Parathyroid adenoma (tissue), 2 donors: ENCODE results near the gene PKP2.
"Not testable (repeated sequence)": the region's sequence is repeated elsewhere in the genome, so short reads cannot be mapped to it uniquely, and the experiment has no call there.

Source experiments
- H2AFZ ChIP-seq: fragments of 300-600 bp; sonication (generic); one replicate; pipeline ENCODE4 v1.7.0; 2017; ENCODE audit warnings: antibody characterized with exemption, mild to moderate bottlenecking
- H3K27ac ChIP-seq: fragments of 300-600 bp; sonication (generic); one replicate; pipeline ENCODE4 v1.7.0; 2017
- H3K27me3 ChIP-seq: fragments of 300-600 bp; sonication (generic); one replicate; pipeline ENCODE4 v1.7.0; 2017; ENCODE audit warnings: low read length; ENCODE audit not compliant: control insufficient read depth, insufficient read depth
- H3K36me3 ChIP-seq: fragments of 300-600 bp; sonication (generic); one replicate; pipeline ENCODE4 v1.7.0; 2017; ENCODE audit warnings: low read length; ENCODE audit not compliant: control insufficient read depth, insufficient read depth
- H3K4me1 ChIP-seq: fragments of 300-600 bp; sonication (generic); one replicate; pipeline ENCODE4 v1.7.0; 2017; ENCODE audit warnings: control low read depth
- H3K4me2 ChIP-seq: fragments of 300-600 bp; sonication (generic); one replicate; pipeline ENCODE4 v1.7.0; 2017; ENCODE audit warnings: low read length
- H3K4me3 ChIP-seq: fragments of 300-600 bp; sonication (generic); one replicate; pipeline ENCODE4 v1.7.0; 2017; ENCODE audit warnings: low read depth, low read length
- H3K79me2 ChIP-seq: fragments of 300-600 bp; sonication (generic); one replicate; pipeline ENCODE4 v1.7.0; 2017; ENCODE audit warnings: control low read depth
- H3K9ac ChIP-seq: fragments of 300-600 bp; sonication (generic); one replicate; pipeline ENCODE4 v1.7.0; 2017; ENCODE audit warnings: mild to moderate bottlenecking
- H3K9me3 ChIP-seq: fragments of 300-600 bp; sonication (generic); one replicate; pipeline ENCODE4 v1.7.0; 2017; ENCODE audit warnings: low read length; ENCODE audit not compliant: control insufficient read depth
- TF ChIP-seq, protein P1 (sequence below): fragments of 300-600 bp; sonication (generic); IDR thresholded peaks from one replicate; pipeline ENCODE4 v1.7.0; 2017; ENCODE audit warnings: antibody characterized with exemption, mild to moderate bottlenecking
- donor health status: primary hyperparathyroidism.

PKP2 gene

DNA sequence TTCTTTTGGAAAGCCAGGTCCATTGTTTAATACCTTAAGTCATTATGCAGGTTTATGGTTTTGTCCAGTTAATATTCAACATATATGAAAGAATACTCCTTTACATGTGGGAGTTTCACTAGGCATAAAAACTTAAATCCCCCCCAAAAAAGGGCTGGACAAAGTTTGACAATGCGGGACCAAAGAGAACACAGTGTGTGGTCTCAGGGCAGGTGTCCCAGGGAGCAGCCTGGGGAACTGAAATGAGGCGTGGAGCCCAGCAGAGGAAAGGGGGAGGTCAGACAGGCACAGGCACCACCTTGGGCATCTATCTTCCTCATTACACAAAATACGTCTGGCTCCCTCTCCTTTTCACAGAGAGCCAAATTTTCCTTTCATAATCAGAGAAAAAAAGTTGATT lies 22.5 kb downstream of the PKP2 start:
- Histone ChIP-seq H3K27ac (no peak overlapping the region), H3K79me2 (peaks cover 2% of the 10 kb centered on the region), H3K4me1 (no peaks in the 10 kb centered on the region), H3K9me3 (no peaks in the 10 kb centered on the region), H3K36me3 (no peaks in the 10 kb centered on the region), H3K27me3 (no peaks in the 10 kb centered on the region), H3K4me3 (no peak overlapping the region), H2AFZ (no peak overlapping the region), H3K9ac (no peak overlapping the region), H3K4me2 (no peak overlapping the region)
- TF ChIP-seq, protein P1, sequence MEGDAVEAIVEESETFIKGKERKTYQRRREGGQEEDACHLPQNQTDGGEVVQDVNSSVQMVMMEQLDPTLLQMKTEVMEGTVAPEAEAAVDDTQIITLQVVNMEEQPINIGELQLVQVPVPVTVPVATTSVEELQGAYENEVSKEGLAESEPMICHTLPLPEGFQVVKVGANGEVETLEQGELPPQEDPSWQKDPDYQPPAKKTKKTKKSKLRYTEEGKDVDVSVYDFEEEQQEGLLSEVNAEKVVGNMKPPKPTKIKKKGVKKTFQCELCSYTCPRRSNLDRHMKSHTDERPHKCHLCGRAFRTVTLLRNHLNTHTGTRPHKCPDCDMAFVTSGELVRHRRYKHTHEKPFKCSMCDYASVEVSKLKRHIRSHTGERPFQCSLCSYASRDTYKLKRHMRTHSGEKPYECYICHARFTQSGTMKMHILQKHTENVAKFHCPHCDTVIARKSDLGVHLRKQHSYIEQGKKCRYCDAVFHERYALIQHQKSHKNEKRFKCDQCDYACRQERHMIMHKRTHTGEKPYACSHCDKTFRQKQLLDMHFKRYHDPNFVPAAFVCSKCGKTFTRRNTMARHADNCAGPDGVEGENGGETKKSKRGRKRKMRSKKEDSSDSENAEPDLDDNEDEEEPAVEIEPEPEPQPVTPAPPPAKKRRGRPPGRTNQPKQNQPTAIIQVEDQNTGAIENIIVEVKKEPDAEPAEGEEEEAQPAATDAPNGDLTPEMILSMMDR: no peak

DNA sequence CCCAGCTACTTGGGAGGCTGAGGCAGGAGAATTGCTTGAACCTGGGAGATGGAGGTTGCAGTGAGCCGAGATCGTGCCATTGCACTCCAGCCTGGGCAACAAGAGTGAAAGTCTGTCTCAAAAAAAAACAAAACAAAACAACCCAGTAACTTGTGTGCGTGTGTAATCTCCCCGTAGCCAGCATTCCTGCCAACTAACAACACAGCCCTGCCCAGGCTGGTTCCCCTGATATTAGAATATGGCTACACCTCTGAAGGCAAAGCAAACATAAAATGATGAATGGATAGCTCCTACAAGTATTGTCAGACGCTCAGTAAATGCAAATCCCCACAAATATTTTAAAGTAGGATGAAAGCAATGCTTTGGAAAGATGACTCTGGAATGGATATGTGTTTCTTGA lies 24.2 kb downstream of the PKP2 start:
- H3K4me3 ChIP-seq, H3K4me1 ChIP-seq, H3K9me3 ChIP-seq, H3K36me3 ChIP-seq, H3K27me3 ChIP-seq, H3K79me2 ChIP-seq, H3K9ac ChIP-seq, H2AFZ ChIP-seq, H3K4me2 ChIP-seq, H3K27ac ChIP-seq: not testable (repeated sequence)

DNA sequence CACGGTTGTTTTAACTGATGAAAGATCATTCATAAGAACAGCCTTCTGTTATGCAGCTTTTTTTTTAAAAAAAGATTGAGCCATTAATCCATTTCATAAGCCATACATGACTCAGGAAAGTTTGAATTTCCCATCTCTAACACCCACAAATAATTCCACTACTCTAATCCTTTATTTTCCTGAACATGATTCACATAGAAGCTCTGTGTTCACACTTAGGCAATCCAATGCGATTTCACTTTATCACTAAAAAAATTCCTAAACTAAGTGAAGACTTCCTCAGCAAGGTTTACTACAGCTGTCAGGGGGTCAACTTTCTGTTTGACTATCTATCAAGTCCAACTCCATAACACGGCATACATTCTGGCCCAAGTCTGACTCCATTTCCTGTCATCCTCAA lies 25.9 kb downstream of the PKP2 start:
- no peaks in the 10 kb centered on the region for H3K36me3 ChIP-seq
- no peaks in the 10 kb centered on the region for H3K27me3 ChIP-seq
- H3K4me3 ChIP-seq: no peak overlapping the region
- TF ChIP-seq, protein P1: no peak
- no peak overlapping the region for H3K4me2 ChIP-seq
- peaks cover 2% of the 10 kb centered on the region for H3K79me2 ChIP-seq
- H3K27ac ChIP-seq: no peak overlapping the region
- no peaks in the 10 kb centered on the region for H3K4me1 ChIP-seq
- H3K9ac ChIP-seq: no peak overlapping the region
- H3K9me3 ChIP-seq: no peaks in the 10 kb centered on the region
- no peak overlapping the region for H2AFZ ChIP-seq

DNA sequence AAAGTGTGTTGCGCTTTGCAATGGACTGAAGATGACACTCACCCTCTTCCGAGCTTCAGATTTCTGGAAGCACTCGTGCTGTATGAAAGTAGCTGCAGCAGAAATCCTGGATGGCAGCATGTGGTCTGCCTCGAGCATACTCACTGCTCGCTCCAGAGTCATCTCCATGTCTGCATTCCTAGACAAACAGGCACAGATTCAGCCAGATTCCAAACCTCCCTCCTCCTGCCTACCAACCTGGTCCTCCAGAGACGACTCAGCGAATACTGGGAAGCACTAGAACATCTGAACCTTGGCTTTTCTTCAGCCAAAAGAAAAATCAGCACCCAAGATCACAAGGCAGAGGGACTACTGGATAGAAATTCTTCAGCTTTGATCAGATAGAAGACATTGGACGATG lies 27.7 kb downstream of the PKP2 start:
- Histone ChIP-seq H3K79me2 (peaks cover 2% of the 10 kb centered on the region), H2AFZ (no peak overlapping the region), H3K36me3 (no peaks in the 10 kb centered on the region), H3K27ac (no peak overlapping the region), H3K4me2 (no peak overlapping the region), H3K9ac (no peak overlapping the region), H3K9me3 (no peaks in the 10 kb centered on the region), H3K4me3 (no peak overlapping the region), H3K4me1 (no peaks in the 10 kb centered on the region), H3K27me3 (no peaks in the 10 kb centered on the region)
- TF ChIP-seq, protein P1: no peak

DNA sequence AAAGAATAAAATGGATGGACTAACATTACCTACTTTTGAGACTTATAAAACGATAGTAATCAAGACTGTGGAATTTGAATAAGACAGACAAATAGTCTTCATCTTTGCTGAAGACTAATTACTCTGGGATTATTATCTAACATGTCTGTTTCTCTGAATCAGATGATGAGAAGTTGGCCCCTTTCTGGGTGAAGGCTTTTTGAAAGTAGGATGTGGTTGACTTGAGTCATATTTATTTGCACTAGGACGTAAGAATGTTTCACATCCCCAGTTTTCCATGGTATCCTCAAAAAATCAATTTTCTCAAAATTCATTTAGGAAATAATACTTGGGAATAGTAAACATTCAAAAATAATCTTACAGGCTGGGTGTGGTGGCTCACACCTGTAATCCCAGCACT lies 31.8 kb downstream of the PKP2 start:
- TF ChIP-seq, protein P1: no peak
- no peak overlapping the region for H3K27ac ChIP-seq
- H3K4me1 ChIP-seq: no peaks in the 10 kb centered on the region
- no peaks in the 10 kb centered on the region for H3K36me3 ChIP-seq
- H2AFZ ChIP-seq: no peak overlapping the region
- H3K4me3 ChIP-seq: no peak overlapping the region
- no peak overlapping the region for H3K9ac ChIP-seq
- H3K9me3 ChIP-seq: no peaks in the 10 kb centered on the region
- H3K4me2 ChIP-seq: no peak overlapping the region
- H3K27me3 ChIP-seq: no peaks in the 10 kb centered on the region
- H3K79me2 ChIP-seq: no peaks in the 10 kb centered on the region
